Renal cortical epithelial cell (primary cell): ENCODE data around the gene EML5. TPM values are rescaled to one million over a fixed set of nuclear protein-coding genes. Genes with fewer than 3 reads are reported as not detected.

ENCODE experiments used
- DNase-seq: peaks from one replicate; pipeline ENCODE4 v3.0.0-alpha.2; 2011; ENCODE audit warnings: low read depth
- total RNA-seq: library from RNA; depleted of rRNA; stranded (reverse); fragments of >200 nt; gene quantifications from 2 replicates; pipeline ENCODE4 v1.2.3, GENCODE V29; 2014

Gene EML5
- total RNA-seq, 1 donor from 2014 or later = 0.55 TPM

GRCh38 chr14:88617479-88617878 is 175.3 kb downstream of the EML5 start:
- no peak for DNase-seq

- no peak for DNase-seq
Measured at GRCh38 chr14:88616697-88617096, 176.1 kb downstream of the EML5 start.

GRCh38 chr14:88614218-88614907 is 178.4 kb downstream of the EML5 start:
- peak; percentile 61 for DNase-seq

GRCh38 chr14:88613552-88614010 is 179.2 kb downstream of the EML5 start:
- peak; percentile 78 for DNase-seq

GRCh38 chr14:88612981-88613380 is 179.8 kb downstream of the EML5 start:
- DNase-seq = peak; percentile 13

GRCh38 chr14:88611878-88612277 is 180.9 kb downstream of the EML5 start:
- no peak for DNase-seq

- no peak for DNase-seq
Measured at GRCh38 chr14:88607829-88608228, 184.9 kb downstream of the EML5 start.

- DNase-seq = no peak
Measured at GRCh38 chr14:88605594-88605993, 187.2 kb downstream of the EML5 start.

- no peak for DNase-seq
Measured at GRCh38 chr14:88604212-88604611, 188.5 kb downstream of the EML5 start.

GRCh38 chr14:88599761-88600439 is 192.9 kb downstream of the EML5 start:
- no peak for DNase-seq

- no peak for DNase-seq
Measured at GRCh38 chr14:88599326-88599725, 193.4 kb downstream of the EML5 start.

GRCh38 chr14:88598097-88598675 is 194.6 kb downstream of the EML5 start:
- DNase-seq = no peak

GRCh38 chr14:88597601-88598000 is 195.2 kb downstream of the EML5 start:
- no peak for DNase-seq

- DNase-seq = no peak
Measured at GRCh38 chr14:88597038-88597437, 195.7 kb downstream of the EML5 start.

GRCh38 chr14:88592031-88592430 is 200.7 kb downstream of the EML5 start:
- DNase-seq = no peak

- DNase-seq = no peak
Measured at GRCh38 chr14:88590173-88590572, 202.6 kb downstream of the EML5 start.

GRCh38 chr14:88588081-88588480 is 204.7 kb downstream of the EML5 start:
- no peak for DNase-seq

- DNase-seq = no peak
Measured at GRCh38 chr14:88584451-88584850, 208.3 kb downstream of the EML5 start.

- DNase-seq = no peak
Measured at GRCh38 chr14:88576222-88576621, 216.5 kb downstream of the EML5 start.

GRCh38 chr14:88572117-88572516 is 220.6 kb downstream of the EML5 start:
- no peak for DNase-seq

- DNase-seq = no peak
Measured at GRCh38 chr14:88568196-88568595, 224.6 kb downstream of the EML5 start.

- no peak for DNase-seq
Measured at GRCh38 chr14:88565427-88565826, 227.3 kb downstream of the EML5 start.

GRCh38 chr14:88563845-88564244 is 228.9 kb downstream of the EML5 start:
- DNase-seq = no peak
